ENCODE data around the gene UNC45A.
A peak's percentile ranks its signal among the peaks of the same experiment; 100 is the strongest.

Gene UNC45A

DNA sequence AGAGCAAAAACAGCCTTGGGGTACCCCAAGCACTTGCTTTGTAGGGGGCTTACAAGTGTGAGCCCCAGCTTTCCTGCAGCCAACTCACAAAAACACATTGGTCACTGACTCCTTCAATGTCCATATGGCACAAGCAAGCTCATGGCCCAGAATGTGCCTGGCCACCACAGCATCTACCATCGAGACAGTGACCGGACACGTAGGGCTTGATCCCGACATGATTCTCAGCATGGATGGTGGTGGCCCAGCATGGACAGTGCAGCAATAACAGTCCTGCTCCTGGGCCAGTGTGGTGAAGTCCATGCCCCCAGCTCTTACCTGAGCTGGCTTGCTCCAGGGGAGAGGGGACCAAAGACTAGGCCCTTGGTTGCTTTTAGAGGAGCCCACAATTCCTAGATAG, 6.0 kb downstream of the UNC45A start:
- no peak for DNase-seq

DNA sequence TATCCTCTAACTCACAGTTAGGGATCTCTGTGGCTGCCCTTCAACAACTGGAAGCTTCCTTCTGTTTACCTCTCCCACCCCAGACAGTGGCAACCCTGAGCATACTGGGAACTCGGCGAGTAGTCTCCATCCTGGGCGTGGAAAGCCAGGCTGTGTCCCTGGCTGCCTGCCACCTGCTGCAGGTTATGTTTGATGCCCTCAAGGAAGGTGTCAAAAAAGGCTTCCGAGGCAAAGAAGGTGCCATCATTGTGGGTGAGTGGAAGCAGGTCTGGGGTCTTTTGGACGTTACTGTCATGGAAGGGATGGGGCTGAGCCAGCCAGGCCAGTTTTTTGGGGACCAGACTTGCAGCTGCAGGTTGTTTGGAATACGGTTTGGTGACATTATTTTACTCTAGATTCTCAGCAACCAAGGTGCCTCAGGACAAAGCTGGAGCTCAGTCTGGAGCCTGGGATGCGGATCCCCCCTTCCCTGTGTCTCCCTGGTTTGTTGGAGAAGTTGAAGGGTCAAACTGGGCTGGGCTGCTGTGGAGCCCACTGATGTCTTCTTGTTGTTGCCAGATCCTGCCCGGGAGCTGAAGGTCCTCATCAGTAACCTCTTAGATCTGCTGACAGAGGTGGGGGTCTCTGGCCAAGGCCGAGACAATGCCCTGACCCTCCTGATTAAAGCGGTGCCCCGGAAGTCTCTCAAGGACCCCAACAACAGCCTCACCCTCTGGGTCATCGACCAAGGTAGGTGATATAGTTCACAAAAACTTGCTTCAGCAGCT, 7.5 kb downstream of the UNC45A start:
- DNase-seq: no peak

DNA sequence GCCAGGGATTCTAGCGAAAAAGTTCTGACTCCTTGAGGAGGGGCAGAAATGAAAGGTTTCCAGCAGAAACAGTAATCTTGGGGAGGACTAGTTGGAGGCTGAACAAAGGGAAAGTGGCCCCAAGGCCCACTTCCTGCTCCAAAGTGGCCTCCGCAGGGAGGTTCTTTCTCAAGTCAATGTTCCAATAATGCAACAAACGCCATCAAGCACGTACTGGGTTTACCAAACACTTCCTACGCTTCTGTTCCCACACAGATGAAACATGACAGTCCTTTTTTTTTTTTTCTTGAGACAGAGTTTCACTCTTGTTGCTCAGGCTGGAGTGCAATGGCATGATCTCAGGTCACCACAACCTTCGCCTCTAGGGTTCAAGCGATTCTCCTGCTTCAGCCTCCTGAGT, 10.0 kb downstream of the UNC45A start:
- no peak for DNase-seq

DNA sequence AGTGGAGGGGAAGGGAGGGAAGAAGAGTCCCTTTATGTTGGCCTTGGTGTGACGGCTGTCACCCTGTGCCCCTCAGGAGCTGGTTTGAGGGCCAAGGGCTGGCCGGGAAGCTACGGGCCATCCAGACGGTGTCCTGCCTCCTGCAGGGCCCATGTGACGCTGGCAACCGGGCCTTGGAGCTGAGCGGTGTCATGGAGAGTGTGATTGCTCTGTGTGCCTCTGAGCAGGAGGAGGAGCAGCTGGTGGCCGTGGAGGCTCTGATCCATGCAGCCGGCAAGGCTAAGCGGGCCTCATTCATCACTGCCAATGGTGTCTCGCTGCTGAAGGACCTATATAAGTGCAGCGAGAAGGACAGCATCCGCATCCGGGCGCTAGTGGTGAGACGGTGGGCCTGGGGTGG, 11.5 kb downstream of the UNC45A start:
- DNase-seq: no peak

DNA sequence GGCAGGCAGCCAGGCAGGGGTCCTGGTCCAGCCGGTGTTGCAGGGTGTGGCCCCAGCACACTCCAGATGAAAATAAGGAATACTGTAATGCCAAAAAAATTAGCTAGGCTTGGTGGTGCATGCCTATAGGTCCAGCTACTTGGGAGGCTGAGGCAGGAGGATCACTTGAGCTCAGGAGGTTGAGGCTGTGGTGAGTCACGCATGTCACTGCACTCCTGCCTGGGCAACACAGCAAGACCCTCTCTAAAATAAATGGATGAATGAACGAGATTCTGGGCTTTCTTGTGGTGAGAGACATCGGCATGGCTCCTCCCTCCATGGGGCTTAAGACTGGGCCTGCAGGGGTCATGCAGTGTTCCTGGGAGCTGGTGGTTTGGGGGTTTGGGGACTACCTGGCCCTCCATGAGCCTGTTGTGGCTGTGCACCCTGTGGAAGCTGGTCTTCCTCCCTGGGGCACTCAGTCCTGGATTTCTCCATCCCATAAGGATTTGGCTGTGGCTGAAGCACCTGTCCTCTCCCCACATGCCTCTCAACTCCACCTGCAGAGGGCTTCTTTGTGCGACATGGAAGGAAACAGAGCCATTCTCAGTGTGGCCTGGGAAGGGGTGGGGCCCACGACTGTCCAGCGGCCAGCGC, 12.0 kb downstream of the UNC45A start:
- no peak for DNase-seq

DNA sequence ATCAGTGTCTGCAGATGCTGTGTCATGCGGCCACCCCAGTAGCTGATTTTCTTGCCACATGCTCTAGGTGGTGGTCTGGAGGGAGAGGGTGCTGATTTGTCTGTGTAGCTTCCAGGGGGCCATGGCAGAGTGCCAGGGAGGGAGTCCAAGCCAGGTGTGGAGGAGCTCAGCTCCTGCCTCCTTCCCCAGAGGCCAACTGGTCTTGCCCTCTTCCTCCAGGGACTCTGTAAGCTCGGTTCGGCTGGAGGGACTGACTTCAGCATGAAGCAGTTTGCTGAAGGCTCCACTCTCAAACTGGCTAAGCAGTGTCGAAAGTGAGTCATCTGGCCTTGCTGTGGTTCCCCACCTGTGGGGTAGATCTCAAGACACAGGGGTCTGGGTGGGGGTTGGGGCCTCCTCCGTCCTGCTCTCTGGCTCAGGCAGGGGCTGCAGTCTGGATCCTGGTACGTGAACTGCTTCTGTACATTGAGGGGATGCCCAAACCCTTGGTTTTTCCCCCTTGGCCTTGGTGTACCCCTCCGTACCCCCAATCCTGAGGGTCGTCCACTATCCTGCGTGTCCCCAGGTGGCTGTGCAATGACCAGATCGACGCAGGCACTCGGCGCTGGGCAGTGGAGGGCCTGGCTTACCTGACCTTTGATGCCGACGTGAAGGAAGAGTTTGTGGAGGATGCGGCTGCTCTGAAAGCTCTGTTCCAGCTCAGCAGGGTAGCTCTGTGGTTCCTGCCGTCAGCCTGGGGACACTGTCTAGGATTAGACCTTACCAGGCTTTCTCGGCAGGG, 12.7 kb downstream of the UNC45A start:
- no peak for DNase-seq

DNA sequence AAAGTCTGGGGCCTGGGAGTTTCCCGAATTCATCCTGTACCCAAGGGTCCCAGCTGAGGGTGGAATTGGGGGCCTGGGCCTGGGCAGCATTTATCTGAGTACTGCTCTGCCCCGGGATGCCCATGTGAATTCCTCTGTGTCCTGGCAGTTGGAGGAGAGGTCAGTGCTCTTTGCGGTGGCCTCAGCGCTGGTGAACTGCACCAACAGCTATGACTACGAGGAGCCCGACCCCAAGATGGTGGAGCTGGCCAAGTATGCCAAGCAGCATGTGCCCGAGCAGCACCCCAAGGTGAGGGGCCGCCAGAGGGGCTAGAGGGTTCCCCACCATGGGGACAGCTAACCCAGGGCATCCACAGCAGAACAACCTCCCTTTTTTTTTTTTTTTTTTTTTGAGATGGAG, 13.4 kb downstream of the UNC45A start:
- DNase-seq: no peak

DNA sequence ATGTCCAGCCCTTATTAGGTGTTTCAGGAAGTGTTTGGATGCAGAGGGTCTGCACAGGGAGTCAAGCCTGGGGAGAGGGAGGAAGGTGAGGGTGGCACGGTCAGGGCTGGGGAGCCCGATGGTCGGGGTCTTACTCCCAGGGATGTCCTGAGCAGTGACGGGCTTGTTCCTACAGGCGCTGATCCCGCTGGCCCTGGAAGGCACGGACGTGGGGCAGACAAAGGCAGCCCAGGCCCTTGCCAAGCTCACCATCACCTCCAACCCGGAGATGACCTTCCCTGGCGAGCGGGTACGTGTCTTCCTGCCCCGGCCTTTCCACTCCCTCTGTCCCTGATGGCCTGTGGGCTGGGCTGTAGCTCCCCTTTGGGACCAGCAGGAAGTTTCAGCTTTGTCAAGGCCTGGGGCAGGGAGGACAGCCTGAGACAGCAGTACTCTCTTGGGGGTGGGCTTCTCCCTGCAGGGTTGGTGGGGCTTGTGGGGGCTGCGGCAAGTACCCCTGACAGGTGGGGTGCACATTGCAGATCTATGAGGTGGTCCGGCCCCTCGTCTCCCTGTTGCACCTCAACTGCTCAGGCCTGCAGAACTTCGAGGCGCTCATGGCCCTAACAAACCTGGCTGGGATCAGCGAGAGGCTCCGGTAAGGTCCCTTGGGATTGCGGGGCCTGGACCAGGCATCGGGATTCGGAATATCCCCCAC, 15.0 kb downstream of the UNC45A start:
- no peak for DNase-seq

DNA sequence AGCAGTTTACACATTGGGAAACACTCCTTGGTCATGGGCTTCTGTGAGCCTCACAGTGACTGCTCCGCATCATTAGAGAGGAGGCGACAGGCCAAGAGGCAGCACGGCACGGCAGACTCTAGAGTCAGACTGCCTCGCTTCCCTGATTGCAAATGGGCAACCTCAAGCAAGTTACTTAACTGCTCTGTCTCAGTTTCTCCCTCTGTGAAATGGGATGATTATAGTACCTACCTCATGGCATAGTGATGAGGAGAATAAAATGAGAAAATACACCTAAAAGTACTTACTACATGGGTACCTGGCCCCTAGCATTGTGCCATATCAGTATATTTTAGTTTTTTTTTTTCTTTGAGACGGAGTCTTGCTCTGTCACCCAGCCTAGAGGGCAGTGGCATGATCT, 15.6 kb downstream of the UNC45A start:
- DNase-seq: no peak

DNA sequence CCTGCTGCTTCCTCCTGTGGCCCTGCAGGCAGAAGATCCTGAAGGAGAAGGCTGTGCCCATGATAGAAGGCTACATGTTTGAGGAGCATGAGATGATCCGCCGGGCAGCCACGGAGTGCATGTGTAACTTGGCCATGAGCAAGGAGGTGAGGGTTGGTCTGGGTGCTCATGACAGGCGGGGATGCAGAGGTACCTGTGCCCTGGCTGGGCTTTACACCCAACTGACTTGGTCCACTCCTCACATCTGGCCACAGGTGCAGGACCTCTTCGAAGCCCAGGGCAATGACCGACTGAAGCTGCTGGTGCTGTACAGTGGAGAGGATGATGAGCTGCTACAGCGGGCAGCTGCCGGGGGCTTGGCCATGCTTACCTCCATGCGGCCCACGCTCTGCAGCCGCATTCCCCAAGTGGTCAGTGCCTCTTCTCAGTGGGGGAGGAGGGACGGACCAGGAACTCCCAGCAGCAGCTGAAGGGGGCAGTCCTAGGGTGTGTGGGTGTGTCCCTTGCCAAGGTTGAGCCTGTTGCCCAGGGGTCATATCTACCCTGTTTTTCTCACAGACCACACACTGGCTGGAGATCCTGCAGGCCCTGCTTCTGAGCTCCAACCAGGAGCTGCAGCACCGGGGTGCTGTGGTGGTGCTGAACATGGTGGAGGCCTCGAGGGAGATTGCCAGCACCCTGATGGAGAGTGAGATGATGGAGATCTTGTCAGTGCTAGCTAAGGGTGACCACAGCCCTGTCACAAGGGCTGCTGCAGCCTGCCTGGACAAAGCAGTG, 18.0 kb downstream of the UNC45A start:
- no peak for DNase-seq

DNA sequence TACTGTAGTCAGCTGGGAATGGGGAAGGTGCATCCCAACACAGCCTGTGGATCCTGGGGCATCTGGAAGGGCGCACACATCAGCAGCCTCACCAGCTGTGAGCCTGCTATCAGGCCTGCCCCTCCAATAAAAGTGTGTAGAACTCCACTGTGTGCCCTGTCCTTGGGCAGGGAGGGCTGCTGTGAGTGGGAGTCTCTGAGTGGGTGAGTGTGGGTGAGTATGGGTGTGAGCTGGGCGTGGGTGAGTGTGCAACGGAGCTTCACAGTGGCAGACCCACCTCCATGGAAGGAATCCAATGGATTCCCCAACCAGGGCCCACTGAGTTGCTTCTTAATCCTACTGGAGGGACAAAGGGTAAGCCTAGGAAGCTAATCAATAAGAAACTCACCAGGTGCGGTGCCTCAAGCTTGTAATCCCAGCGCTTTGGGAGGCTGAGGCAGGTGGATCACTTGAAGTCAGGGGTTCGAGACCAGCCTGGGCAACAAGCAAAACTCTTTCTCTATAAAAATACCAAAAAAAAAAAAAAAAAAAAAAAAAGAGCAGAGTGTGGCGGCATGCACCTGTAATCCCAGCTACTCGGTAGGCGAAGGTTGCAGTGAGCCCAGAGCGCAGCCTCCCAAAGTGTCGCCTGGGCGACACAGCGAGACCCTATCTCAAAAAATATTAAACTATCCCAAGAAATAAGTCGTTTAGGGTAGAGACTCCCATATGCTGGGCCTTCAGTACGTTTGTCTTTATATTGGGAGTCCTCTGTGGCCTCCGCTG, 19.0 kb downstream of the UNC45A start:
- no peak for DNase-seq

DNA sequence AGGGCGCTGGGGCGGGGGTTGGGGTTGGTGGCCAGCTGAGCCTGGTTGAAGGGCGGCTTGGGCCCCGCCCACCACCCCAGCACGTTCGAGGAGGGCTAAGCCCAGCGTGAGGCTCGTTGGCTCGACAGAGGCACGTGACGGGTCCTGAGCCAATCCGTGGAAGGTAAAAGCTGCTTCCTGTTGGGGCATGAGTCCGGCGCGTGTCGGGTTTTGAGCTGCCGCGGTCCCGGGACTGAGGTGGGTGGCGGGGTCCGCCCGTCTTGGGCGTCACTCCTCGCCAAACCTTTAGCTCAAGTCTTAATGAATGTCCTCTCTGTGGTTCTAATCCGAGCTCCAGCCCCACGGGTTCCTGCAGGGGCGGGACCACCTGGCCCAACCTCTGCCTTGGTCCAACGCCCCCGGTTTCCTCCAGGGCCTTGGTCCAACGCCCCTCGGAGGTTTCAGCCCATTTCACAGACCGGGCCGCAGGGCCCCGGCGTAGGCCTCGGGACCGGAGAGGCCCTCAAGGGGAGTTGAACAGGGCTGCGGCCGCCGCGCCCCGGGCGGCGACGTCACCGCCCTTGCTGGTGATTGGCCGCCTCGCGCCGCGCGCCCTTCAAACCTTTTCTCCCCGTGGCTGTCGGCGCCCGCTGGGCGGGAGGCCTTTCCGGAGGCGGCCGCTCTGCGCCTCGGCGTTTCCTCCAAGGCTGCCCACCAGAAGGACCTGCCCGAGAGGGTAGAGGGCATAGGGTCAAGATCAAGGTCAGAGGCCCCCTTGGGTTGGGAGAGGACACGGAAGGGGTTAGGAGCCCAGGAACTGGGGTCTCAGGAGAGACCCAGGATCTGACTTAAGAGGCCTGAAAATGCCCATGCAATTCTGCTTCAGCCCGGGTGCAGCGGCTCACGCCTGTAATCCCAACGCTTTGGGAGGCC, 19.9 kb downstream of the UNC45A start, which contains the start of gene RCCD1:
Gene RCCD1 (plus strand): TSS at position 173 of the 912 bp plus-strand sequence. CDS start 1,851 bp downstream, outside the sequence.
- peak; percentile 57 to 97 (median 88) for DNase-seq

DNA sequence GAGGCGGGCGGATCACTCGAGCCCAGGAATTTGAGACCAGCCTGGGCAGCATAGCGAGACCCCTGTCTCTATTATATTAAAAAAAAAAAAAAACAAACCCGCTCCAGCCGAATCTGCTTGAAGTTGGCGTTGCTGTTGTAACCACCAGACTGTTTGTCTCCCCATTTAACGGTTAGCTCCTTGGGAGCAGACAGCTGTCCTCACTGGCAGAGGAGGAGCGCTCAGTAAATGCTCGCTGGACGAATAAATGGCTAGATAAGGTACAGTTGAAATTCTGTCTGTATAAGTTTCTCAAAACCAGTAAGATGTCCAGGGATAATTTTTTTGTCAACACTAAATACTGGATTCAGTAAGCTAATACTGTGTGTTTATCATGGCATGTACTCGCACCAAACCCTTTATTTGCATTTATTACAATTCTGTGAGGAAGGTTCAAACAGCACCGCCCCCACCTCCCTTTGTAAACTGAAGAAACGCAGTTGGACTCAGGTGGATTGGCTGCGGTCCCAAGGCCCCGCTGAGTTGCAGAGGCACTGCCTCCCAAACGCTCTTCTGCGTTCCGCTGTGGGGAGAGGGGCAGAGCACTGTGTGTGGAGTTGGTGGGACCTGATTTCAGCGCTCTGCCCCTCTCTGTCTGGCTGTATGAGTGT, 20.7 kb downstream of the UNC45A start:
- no peak for DNase-seq

DNA sequence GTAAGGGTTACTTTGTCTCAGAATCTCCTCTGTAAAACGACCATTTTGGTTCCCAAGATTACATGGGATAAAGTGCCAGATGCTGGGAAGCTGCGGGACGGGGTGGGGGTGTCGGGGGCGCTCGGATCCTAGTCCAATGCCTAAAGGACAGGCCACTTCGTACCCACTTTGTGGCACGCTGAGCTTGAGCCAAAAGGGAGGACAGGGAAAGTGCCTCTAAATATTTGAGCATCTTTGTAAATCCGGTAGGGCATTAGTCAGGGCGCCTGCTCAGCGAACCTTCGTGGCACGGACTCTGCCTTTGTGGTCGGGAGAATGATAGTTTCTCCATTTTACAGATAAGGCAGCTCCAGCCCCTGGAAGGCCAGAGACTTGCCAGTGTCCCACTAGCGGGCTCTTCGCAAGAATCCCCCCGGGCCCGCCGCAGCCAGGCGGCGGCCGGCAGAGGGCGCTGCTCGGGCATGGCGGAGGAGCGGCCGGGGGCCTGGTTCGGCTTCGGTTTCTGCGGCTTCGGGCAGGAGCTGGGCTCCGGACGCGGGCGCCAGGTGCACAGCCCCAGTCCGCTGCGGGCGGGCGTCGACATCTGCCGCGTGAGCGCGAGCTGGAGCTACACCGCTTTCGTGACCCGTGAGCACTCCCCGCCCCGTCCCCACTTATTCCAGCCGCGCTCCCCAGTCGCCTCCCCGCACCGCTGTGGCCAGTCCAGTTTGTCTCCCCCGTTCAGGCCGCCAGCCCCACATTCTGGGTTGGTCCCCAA, 21.4 kb downstream of the UNC45A start:
- DNase-seq: peak in 48 of 56 donors; percentile 22 to 80 (median 56)

DNA sequence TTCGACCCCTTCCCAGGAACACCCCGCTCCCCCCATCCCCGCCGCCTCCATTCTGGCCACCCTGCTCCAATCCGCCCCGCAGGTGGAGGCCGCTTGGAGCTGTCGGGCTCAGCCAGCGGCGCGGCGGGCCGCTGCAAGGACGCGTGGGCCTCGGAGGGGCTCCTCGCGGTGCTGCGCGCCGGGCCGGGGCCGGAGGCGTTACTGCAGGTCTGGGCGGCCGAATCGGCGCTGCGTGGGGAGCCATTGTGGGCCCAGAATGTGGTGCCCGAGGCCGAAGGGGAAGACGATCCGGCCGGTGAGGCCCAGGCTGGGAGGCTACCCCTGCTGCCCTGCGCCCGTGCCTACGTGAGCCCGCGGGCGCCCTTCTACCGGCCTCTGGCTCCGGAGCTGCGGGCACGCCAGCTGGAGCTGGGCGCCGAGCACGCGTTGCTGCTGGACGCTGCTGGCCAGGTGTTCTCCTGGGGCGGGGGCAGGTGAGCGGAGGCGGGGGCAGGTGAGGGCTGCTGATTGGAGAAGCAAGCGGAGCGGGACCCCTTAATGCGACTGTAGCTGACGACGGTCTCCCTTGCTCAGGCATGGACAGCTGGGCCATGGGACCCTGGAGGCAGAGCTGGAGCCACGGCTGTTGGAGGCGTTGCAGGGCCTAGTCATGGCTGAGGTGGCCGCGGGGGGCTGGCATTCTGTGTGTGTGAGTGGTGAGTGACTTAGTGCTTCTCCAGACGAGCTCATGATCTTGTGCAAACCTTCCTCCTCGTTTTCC, 22.1 kb downstream of the UNC45A start:
- DNase-seq: peak in 16 of 56 donors; percentile 10 to 70 (median 45)

DNA sequence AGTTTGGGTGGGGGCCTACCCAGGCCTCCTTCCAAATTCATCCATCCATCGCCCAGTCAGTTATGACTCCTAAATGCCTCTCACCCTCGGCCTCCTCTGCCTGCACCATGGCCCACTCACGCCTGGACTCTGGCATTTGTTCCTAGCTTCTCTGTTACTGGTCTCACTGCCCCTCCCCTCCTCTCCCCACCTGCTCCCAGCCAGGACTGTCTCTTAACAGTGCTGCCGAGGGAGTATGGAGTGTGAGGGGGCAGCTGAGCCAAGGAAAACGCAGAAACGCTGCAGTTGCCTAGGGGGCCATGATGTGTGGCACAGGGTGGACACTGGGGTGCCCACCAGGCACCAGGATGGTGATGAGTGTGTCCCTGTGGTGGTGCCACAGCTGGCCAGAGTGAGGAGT, 22.7 kb downstream of the UNC45A start:
- DNase-seq: peak in 3 of 56 donors; percentile 1 to 36 (median 29)
